ENCODE measurements around the gene SMC5.

GRCh38 chr9:70298245-70298771, 39.5 kb downstream of the SMC5 start:
- no peak for TF ChIP-seq ZBTB7A (IDR thresholded peaks at IDR 0.05; ENCODE audit: low read depth)
- no peak for TF ChIP-seq TAF1 (IDR thresholded peaks at IDR 0.05; ENCODE audit: low read depth)
- TF ChIP-seq, protein P1, sequence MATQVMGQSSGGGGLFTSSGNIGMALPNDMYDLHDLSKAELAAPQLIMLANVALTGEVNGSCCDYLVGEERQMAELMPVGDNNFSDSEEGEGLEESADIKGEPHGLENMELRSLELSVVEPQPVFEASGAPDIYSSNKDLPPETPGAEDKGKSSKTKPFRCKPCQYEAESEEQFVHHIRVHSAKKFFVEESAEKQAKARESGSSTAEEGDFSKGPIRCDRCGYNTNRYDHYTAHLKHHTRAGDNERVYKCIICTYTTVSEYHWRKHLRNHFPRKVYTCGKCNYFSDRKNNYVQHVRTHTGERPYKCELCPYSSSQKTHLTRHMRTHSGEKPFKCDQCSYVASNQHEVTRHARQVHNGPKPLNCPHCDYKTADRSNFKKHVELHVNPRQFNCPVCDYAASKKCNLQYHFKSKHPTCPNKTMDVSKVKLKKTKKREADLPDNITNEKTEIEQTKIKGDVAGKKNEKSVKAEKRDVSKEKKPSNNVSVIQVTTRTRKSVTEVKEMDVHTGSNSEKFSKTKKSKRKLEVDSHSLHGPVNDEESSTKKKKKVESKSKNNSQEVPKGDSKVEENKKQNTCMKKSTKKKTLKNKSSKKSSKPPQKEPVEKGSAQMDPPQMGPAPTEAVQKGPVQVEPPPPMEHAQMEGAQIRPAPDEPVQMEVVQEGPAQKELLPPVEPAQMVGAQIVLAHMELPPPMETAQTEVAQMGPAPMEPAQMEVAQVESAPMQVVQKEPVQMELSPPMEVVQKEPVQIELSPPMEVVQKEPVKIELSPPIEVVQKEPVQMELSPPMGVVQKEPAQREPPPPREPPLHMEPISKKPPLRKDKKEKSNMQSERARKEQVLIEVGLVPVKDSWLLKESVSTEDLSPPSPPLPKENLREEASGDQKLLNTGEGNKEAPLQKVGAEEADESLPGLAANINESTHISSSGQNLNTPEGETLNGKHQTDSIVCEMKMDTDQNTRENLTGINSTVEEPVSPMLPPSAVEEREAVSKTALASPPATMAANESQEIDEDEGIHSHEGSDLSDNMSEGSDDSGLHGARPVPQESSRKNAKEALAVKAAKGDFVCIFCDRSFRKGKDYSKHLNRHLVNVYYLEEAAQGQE (IDR thresholded peaks at IDR 0.05; ENCODE audit: low read depth): no peak
- no peak for TF ChIP-seq TEAD4 (IDR thresholded peaks at IDR 0.05)
- no peak for TF ChIP-seq MAX (IDR thresholded peaks at IDR 0.05)

All from Ishikawa (cell line).